ACC112 (cell line): ENCODE data around the gene JUNB.

ENCODE experiments used
- H2AFZ ChIP-seq: fragments of 200-600 bp; sonication (generic); one replicate; pipeline ENCODE4 v1.6.0; 2017; ENCODE audit warnings: antibody characterized with exemption, low read length; ENCODE audit not compliant: unreplicated experiment
- H3K27ac ChIP-seq: fragments of 200-600 bp; sonication (generic); 2 replicates; pipeline ENCODE4 v1.5.1; 2014; ENCODE audit warnings: low read depth, mild to moderate bottlenecking, antibody characterized with exemption, low read length, moderate library complexity
- H3K27me3 ChIP-seq: fragments of 200-600 bp; sonication (generic); 2 replicates; pipeline ENCODE4 v1.6.1; 2014; ENCODE audit warnings: mild to moderate bottlenecking, antibody characterized with exemption, low read length, moderate library complexity, mixed read lengths; ENCODE audit not compliant: insufficient read depth
- H3K36me3 ChIP-seq: fragments of 200-600 bp; sonication (generic); 2 replicates; pipeline ENCODE4 v1.6.1; 2016; ENCODE audit warnings: mild to moderate bottlenecking, antibody characterized with exemption, low read length, moderate library complexity, mixed read lengths; ENCODE audit not compliant: insufficient read depth
- H3K4me1 ChIP-seq: fragments of 200-600 bp; sonication (generic); one replicate; pipeline ENCODE4 v1.6.1; 2016; ENCODE audit warnings: low read length, mixed read lengths; ENCODE audit not compliant: insufficient read depth, unreplicated experiment, control insufficient read depth
- H3K4me3 ChIP-seq: fragments of 200-600 bp; sonication (generic); 2 replicates; pipeline ENCODE4 v1.5.1; 2014; ENCODE audit warnings: mild to moderate bottlenecking, low read depth, low read length
- H3K79me2 ChIP-seq: fragments of 200-600 bp; sonication (generic); one replicate; pipeline ENCODE4 v1.6.0; 2016; ENCODE audit warnings: low read length; ENCODE audit not compliant: control insufficient read depth, unreplicated experiment, insufficient read depth

JUNB gene

DNA sequence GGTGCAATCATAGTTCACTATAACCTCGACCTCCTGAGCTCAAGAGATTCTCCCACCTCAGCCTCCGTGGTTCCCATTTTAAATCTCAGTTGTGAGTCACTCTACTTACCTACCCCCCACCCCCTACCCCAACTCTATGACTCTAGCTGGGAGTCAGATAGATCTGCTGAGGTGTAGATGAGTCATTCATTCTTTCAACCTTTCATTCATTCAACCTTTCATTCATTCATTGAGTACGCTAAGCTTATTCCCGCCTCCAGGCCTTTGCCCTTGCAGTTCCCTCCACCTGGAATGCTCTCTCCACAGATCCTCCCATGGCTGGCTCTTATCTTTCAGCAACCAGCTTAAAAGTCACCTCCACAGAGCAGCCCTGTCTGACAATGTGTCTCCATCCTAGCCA is 45.9 kb downstream of the JUNB start:
- Histone ChIP-seq H3K36me3 (no peaks in the 10 kb centered on the region), H3K27ac (no peak overlapping the region), H3K4me1 (no peaks in the 10 kb centered on the region), H3K4me3 (no peak overlapping the region), H2AFZ (no peak overlapping the region), H3K27me3 (peaks cover 69% of the 10 kb centered on the region), H3K79me2 (no peaks in the 10 kb centered on the region)

- H3K4me3 ChIP-seq, result peak within 1 kb of the TSS; percentile 60; the same call in 1 of the 2 replicates
- H3K4me1 ChIP-seq, result no peaks in the 10 kb centered on the region
- H2AFZ ChIP-seq, result no peak within 1 kb of the TSS
- peaks cover 63% of the 10 kb centered on the region for H3K27me3 ChIP-seq
- H3K36me3 ChIP-seq, result no peaks in the 10 kb centered on the region
- no peak within 1 kb of the TSS for H3K27ac ChIP-seq
- H3K79me2 ChIP-seq, result no peaks in the 10 kb centered on the region
Measured at GRCh38 chr19:12838182-12838885, 47.0 kb downstream of the JUNB start, which contains the start of gene MAST1. Gene MAST1 (plus strand): TSS chr19:12838515. CDS start chr19:12838573, 58 bp downstream.

DNA sequence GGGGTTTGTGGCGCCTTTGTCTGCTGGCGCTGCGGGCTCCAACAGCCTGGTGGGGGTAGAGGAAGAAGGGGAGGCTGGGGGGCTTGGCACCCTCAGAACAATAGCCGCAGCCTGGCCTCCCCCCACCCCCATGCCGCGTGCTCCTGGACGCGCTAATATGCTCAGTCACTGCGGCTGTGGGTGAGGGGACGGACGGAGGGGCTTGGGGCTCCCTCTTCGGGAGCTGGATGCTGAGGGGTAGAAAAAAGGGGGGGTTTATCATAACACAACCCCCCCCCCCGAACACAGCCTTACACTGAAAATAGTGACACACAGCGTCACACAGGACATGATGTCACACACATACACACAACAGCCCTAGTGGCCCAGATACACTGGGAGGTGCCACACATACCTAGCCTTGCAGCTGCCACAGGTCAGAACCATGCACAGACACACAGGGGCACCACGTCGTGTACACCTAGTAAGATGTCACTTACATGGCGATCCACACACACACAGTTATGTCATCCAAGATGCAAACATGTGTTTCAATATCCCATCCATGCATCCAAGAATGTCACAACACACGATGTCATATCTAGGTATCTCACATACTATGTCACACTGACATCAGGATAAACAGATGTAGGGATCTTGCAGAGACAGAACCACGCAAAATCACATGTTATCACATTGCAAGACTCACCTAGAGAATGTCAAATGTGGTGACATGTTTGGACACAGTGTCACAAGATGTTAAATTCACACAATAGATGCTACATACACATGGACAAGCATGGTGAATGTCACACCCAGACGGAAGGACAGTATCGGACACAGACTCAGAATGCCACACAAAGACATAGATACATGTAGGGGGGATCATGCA is 47.8 kb downstream of the JUNB start:
- H3K27ac ChIP-seq, result no peak overlapping the region
- no peak overlapping the region for H3K4me3 ChIP-seq
- peaks cover 2% of the 10 kb centered on the region for H3K4me1 ChIP-seq
- H3K36me3 ChIP-seq, result no peaks in the 10 kb centered on the region
- peaks cover 57% of the 10 kb centered on the region for H3K27me3 ChIP-seq
- H3K79me2 ChIP-seq, result no peaks in the 10 kb centered on the region
- H2AFZ ChIP-seq, result no peak overlapping the region

DNA sequence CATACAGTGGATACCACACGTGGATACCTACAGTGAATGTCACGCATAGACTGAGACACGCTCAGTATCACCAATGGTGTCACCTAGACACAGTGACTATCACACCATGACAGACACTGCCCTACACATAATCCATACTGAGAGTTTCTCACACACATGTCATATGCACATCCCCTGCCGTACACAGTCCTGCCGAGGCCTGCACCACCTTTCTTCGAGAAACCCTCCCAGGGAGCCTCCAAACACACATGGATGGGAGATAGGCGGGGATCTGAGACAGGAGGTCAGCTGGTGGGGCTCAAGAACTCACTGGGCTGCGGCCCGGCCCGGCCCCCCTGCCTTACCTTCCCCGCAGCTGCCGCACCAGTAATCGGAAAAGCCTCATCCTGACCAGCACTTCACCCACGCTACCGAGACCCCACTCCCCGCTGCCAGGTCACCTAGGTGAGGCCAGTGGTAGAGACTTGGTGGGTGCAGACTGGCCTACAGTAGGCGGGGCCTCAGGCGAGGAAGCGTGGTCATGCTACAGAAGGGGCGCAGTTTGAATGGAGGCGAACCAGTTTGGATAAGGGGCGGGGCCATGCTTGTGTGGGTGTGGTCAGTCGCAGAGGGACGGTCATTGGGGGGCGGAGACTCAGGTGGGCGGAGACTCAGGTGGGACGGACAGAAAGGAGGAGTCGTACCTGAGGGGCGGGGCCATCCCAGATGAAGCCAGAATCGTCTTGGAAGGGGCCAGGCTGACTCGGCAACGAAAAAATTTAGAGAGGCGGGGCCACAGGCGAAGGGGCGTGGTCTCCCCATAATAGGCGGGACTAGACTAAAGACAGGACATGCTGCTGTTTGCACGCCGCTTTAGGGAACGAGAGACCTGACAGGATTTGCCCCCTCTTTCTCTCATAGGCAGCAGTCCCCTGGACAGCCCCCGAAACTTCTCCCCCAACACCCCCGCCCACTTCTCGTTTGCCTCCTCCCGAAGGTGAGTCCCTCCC is 49.1 kb downstream of the JUNB start:
- Histone ChIP-seq H2AFZ (peak overlapping the region; percentile 75), H3K4me3 (peak overlapping the region; percentile 69), H3K79me2 (no peaks in the 10 kb centered on the region), H3K27me3 (peaks cover 45% of the 10 kb centered on the region), H3K4me1 (peaks cover 2% of the 10 kb centered on the region), H3K27ac (no peak overlapping the region), H3K36me3 (no peaks in the 10 kb centered on the region)

- Histone ChIP-seq H3K27ac (no peak overlapping the region), H3K4me1 (peaks cover 2% of the 10 kb centered on the region), H3K36me3 (no peaks in the 10 kb centered on the region), H3K4me3 (peak overlapping the region; percentile 69), H2AFZ (peak overlapping the region; percentile 75), H3K79me2 (no peaks in the 10 kb centered on the region), H3K27me3 (peaks cover 38% of the 10 kb centered on the region)
Measured at GRCh38 chr19:12841094-12841493, 49.8 kb downstream of the JUNB start.

DNA sequence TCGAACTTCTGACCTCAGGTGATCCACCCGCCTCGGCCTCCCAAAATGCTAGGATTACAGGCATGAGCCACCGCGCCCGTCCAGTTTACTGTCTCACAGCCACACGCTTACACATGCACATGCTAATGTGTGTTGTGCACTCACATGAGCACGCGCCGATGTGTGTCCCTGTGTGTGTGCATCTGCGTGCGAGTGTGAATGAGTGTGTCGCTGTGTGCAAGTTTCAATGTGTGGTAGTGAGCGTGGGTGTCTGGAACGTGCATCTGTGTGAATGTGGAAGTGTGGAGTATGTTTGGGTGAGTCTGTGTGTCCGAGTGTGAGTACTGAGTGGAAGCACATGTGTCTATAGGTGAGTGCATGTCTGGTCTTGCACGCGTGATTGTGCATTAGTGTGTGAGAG is 51.2 kb downstream of the JUNB start:
- H3K79me2 ChIP-seq, result no peaks in the 10 kb centered on the region
- H3K4me3 ChIP-seq, result no peak overlapping the region
- H3K36me3 ChIP-seq, result no peaks in the 10 kb centered on the region
- H2AFZ ChIP-seq, result no peak overlapping the region
- peaks cover 30% of the 10 kb centered on the region for H3K27me3 ChIP-seq
- no peak overlapping the region for H3K27ac ChIP-seq
- H3K4me1 ChIP-seq, result peaks cover 2% of the 10 kb centered on the region
